ENCODE measurements around the gene PHACTR2. TPM values are rescaled to one million over a fixed set of nuclear protein-coding genes. Genes with fewer than 3 reads are reported as not detected.
"Not testable (repeated sequence)": the region's sequence is repeated elsewhere in the genome, so short reads cannot be mapped to it uniquely, and the experiment has no call there.

PHACTR2 gene
- total RNA-seq, 3 donors from 2014 or later, result 25.7 to 33.4 (median 26.2) TPM

DNA sequence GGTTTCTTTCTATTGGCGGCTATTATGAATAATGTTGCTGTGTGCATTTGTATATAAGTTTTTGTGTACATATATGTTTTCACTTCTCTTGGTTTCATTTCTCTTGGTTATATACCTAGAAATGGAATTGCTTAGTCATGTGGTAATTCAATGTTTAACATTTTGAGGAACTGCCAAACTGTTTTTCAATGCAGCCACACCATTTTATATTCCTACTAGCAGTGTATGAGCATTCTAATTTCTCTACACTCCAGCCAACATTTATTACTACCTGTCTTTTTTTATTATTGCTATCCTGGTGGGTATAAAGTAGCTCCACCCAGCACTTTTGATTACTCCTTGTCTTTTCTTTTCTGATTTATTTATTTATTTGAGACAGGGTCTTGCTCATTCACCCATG is 54.8 kb downstream of the PHACTR2 start:
- peaks cover 3% of the 10 kb centered on the region for H3K36me3 Mint-ChIP-seq (ENCODE audit: insufficient read depth)
- no peak for DNase-seq
- no peak for ATAC-seq
- H3K27me3 Mint-ChIP-seq (ENCODE audit: low read depth), result no peaks in the 10 kb centered on the region
- H3K4me1 Mint-ChIP-seq (ENCODE audit: low read depth), result peaks cover 24% of the 10 kb centered on the region
- no peak overlapping the region for H3K4me3 Mint-ChIP-seq
- H3K9me3 Mint-ChIP-seq, result no peaks in the 10 kb centered on the region

DNA sequence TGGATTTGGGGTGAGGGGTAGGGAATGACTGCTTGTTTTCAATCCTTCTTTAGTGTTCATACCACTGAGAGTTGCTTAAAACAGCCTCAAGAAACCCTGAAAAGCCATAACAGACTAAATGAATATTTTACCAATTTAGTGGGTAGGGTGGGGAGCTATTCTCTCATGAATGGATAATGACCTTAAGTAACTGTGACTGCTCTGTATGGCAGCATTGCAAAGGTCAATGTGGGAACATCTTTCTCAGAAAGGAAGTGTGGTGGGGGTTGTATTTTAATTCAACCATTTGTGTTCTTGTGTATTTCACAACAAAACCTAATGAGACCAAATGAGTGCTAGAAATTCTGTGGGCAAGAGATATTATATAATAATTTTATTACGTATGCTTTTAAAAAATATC is 55.7 kb downstream of the PHACTR2 start:
- Mint-ChIP-seq H3K36me3 (ENCODE audit: insufficient read depth) (peaks cover 3% of the 10 kb centered on the region), H3K4me1 (ENCODE audit: low read depth) (peaks cover 24% of the 10 kb centered on the region), H3K4me3 (no peak overlapping the region), H3K27me3 (ENCODE audit: low read depth) (no peaks in the 10 kb centered on the region), H3K9me3 (no peaks in the 10 kb centered on the region)
- DNase-seq, result no peak
- ATAC-seq, result no peak

DNA sequence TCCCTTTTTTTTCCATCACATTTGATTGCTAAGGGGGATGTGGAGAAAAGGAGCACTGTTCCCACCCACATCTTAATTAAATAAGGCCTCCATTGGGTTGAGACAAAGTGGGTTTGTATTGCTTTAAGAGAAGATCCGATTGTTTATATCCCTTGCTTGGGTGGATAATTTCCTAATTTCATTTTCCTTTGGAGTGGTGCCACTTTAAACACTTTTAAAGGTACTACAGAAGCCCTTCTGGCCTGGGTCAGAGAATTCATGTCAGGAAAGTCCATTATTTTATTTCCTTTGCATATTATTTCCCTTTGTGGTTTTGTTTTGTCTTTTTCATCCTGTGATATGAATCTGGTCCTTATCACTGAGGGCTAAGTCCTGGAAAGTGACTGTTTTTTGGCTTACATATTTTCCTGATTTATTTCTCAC is 56.9 kb downstream of the PHACTR2 start:
- ATAC-seq (no peak), DNase-seq (no peak)
- Mint-ChIP-seq H3K9me3 (no peaks in the 10 kb centered on the region), H3K4me1 (ENCODE audit: low read depth) (peaks cover 32% of the 10 kb centered on the region), H3K27me3 (ENCODE audit: low read depth) (no peaks in the 10 kb centered on the region), H3K4me3 (no peak overlapping the region), H3K36me3 (ENCODE audit: insufficient read depth) (peaks cover 4% of the 10 kb centered on the region)

DNA sequence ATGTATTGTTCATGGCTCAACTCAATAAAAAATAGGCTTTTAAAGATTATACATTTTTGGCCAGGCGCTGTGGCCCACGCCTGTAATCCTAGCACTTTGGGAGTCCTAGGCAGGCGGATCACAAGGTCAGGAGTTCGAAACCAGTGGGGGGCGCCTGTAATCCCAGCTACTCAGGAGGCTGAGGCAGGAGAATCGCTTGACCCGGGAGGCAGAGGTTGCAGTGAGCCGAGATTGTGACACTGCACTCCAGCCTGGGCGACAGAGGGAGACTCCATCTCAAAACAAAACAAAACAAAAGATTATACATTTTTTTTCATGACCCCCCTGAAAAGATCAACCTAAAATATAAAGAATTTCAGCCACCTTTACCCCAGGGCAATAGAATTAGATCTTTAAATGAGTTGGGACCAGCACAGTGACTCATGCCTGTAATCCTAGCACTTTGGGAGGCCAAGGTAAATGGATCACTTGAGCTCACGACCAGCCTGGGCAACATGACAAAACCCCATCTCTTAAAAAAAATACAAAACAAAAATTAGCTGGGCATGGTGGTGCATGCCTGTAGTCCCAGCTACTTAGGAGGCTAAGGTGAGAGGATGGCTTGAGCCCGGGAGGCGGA is 60.4 kb downstream of the PHACTR2 start:
- not testable (repeated sequence) for H3K9me3 Mint-ChIP-seq; ATAC-seq; H3K4me3 Mint-ChIP-seq; DNase-seq; H3K36me3 Mint-ChIP-seq (ENCODE audit: insufficient read depth); H3K27me3 Mint-ChIP-seq (ENCODE audit: low read depth)
- H3K4me1 Mint-ChIP-seq (ENCODE audit: low read depth), result peaks cover 18% of the 10 kb centered on the region

DNA sequence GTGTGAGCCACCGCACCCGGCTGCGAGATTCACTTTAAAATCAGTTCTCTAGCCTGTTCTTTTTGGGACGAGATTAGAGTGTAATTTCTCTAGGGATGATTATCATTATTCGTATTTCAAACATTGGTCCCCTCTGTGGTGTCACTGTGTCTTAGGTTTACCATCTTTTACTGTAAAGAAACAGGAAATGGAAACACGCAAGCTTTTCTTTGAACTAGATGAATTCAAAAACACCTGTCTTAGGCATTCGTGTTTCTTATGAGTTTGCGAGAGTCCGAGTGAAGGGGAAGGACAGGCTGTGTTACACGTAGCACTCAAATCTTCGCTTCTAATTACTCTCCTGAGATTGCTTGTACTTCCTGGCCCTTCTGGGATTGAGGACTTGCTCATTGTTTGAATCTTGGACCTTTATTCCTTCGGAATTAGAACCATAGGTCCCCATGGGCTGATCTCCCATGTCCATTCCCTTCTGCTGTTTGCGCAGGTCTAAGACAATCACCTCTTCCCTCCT is 61.6 kb downstream of the PHACTR2 start:
- no peaks in the 10 kb centered on the region for H3K27me3 Mint-ChIP-seq (ENCODE audit: low read depth)
- no peaks in the 10 kb centered on the region for H3K9me3 Mint-ChIP-seq
- DNase-seq (no peak), ATAC-seq (no peak)
- H3K4me3 Mint-ChIP-seq, result no peak overlapping the region
- H3K4me1 Mint-ChIP-seq (ENCODE audit: low read depth), result peaks cover 13% of the 10 kb centered on the region
- H3K36me3 Mint-ChIP-seq (ENCODE audit: insufficient read depth), result peaks cover 5% of the 10 kb centered on the region

DNA sequence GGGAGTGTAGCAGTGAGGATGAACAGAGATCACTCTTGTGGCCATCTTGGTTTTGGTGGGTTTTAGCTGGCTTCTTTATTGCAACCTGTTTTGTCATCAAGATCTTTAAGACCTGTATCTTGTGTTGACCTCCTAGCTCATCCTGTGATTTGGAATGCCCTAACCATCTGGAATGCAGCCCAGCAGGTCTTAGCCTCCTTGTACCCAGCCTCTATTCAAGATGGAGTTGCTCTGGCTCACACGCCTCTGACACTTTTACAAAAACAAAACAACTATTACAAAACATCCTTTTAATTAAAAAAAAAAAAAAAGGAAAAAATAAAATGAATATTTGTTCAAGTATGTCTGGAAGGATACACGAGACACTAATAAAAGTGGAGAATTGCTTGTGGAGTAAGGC is 62.4 kb downstream of the PHACTR2 start:
- no peak overlapping the region for H3K4me3 Mint-ChIP-seq
- peaks cover 9% of the 10 kb centered on the region for H3K4me1 Mint-ChIP-seq (ENCODE audit: low read depth)
- no peaks in the 10 kb centered on the region for H3K27me3 Mint-ChIP-seq (ENCODE audit: low read depth)
- DNase-seq, result no peak
- no peak for ATAC-seq
- H3K9me3 Mint-ChIP-seq, result no peaks in the 10 kb centered on the region
- peaks cover 5% of the 10 kb centered on the region for H3K36me3 Mint-ChIP-seq (ENCODE audit: insufficient read depth)

DNA sequence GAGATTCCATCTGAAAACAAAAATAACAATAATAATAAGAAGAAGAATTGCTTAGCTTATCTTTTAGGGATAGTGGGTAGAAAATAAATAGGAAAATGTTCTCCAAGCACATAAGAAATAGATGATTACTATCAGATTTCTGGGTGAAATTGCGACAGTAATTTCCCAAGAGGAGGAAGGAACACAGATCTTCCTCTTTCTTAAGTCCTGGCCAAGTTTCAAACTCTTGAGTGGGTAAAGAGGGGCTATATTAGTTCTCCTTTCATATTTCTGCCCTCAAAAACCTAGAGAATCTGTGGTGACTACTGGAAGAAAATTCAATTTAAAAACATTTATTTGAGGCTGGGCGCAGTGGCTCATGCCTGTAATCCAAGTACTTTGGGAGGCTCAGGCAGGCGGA is 63.7 kb downstream of the PHACTR2 start:
- DNase-seq (no peak), ATAC-seq (no peak)
- Mint-ChIP-seq H3K4me3 (no peak overlapping the region), H3K27me3 (ENCODE audit: low read depth) (no peaks in the 10 kb centered on the region), H3K4me1 (ENCODE audit: low read depth) (peaks cover 9% of the 10 kb centered on the region), H3K9me3 (no peaks in the 10 kb centered on the region), H3K36me3 (ENCODE audit: insufficient read depth) (peaks cover 5% of the 10 kb centered on the region)

DNA sequence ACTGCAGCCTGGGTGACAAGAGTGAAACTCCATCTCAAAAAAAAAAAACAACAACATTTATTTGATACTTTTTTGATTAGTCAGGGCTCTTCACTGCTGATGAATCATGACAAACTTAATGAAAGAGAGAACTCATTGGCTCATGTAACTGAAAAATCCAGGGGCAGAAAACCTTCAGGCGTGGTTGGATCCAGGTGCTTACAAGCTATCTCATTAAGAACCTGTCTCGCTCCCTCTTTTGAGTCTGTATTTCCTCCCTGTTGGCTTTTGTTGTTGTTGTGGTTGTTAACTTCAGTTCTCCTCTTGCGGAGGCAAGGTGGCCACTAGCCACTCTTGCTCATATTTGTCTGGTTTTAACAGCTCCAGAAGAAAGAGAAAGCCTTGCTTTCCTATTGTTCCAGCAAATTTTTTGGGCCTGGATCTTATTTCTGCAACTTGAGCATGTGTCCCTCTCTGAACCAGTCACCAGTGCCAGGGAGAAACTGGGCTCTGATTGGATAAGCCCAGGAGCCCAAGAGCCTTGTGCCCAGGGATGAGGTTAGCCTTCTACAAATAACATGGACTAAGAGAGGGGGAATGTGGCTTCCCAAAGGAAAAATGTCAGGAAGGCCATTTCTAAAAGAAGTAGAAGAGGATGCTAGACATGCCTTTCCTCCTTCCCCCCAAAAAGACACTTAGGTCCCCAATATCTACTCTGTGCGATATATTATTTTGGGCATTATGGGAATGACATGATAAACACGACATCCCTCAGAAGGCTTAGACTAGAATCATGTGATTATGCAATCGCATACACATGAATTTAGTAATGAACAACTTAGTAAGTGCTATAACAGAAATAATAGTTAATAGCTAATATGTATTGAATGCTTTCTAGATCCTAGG is 64.5 kb downstream of the PHACTR2 start:
- H3K36me3 Mint-ChIP-seq (ENCODE audit: insufficient read depth), result peaks cover 5% of the 10 kb centered on the region
- no peaks in the 10 kb centered on the region for H3K27me3 Mint-ChIP-seq (ENCODE audit: low read depth)
- ATAC-seq, result no peak
- no peaks in the 10 kb centered on the region for H3K9me3 Mint-ChIP-seq
- no peak for DNase-seq
- H3K4me1 Mint-ChIP-seq (ENCODE audit: low read depth), result peaks cover 9% of the 10 kb centered on the region
- H3K4me3 Mint-ChIP-seq, result no peak overlapping the region

DNA sequence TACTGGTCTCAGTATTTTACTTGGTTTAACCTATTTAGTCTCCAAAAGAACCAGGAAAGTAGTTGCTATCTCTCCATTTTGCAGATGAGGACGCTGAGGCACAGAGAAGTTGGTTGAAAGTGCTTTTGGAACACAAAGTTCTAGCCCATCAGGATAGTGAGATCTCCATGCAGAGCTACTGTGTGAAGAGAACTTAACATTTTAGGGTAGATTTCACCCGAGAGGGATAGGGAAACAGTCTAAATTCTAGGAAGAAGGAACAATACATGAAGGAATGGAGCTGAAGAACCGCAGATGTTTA is 65.1 kb downstream of the PHACTR2 start:
- no peak for ATAC-seq
- H3K36me3 Mint-ChIP-seq (ENCODE audit: insufficient read depth), result peaks cover 8% of the 10 kb centered on the region
- peaks cover 9% of the 10 kb centered on the region for H3K4me1 Mint-ChIP-seq (ENCODE audit: low read depth)
- H3K4me3 Mint-ChIP-seq, result no peak overlapping the region
- DNase-seq, result no peak
- H3K27me3 Mint-ChIP-seq (ENCODE audit: low read depth), result no peaks in the 10 kb centered on the region
- H3K9me3 Mint-ChIP-seq, result no peaks in the 10 kb centered on the region

DNA sequence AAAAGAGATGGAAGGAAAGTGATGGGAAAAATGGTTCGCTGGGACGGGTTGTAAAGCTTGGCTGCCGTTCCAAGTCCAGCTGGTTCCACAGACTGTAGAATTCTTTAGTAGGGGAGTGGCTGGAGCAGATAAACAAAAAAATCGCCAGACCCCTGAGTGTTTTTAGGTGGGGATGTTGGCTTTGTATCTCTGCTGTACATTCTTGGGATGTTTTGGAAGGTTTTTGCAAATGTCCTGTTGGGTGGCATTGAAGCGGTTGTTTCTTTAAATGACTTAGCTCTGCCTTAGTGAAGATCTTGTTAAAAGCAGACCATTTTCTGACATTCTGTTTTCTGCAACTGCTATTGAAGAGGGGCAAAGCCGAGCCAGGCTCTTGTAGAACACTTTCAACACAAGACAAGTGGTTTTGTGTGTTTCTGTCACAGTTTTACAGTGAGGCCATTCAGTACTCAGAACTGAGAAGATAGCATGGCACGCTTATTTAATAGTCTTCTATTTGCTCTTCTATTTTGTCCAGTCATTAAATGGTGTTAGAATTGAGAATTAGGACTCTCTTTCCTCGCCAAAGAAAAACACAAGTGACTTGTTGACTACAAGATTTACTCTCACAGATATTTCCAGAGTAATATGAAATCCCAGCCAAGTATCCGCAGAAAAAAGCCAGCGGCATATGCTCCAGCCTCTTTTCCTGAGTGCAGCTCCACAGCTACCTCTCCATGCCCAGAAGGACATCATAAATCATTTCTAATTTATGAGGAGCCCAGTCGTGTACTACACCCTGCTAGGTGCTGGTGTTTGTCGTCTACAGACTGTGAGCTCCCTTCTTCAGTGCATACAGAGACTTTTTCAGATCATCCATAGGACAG is 65.8 kb downstream of the PHACTR2 start:
- Mint-ChIP-seq H3K4me3 (no peak overlapping the region), H3K36me3 (ENCODE audit: insufficient read depth) (peaks cover 8% of the 10 kb centered on the region)
- ATAC-seq, result no peak

DNA sequence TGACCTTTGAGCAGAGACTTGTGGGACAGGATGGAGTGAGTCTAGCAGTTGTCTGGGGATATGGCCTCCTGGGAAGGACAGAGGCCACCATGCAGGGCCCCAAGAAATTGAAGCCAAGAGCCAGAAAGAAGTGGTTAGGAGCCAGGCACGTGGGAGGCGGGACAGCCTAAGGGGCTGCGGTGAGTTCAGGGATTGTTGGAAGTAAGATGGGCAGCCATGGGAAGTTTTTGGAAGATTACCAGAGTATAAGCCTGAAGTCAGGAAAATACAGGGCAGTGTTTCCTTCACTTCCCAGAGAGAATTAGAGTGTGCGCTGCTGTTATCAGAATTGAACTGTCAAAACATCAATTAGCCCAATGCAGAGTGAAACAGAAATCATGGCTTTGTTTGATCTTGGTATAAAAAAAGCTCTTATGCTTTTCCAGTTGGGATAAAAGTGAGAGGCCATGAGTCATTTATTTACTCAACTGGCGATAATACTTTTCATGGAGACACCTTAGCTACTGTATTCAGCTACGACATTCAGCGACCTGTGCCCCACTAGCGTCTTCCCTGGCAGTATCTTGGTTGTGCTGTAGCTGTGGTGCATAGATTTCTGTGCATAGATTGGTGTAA is 66.9 kb downstream of the PHACTR2 start:
- peaks cover 6% of the 10 kb centered on the region for H3K36me3 Mint-ChIP-seq (ENCODE audit: insufficient read depth)
- ATAC-seq (no peak), DNase-seq (no peak)
- H3K9me3 Mint-ChIP-seq, result no peaks in the 10 kb centered on the region
- H3K4me1 Mint-ChIP-seq (ENCODE audit: low read depth), result peaks cover 1% of the 10 kb centered on the region
- H3K4me3 Mint-ChIP-seq, result no peak overlapping the region
- H3K27me3 Mint-ChIP-seq (ENCODE audit: low read depth), result no peaks in the 10 kb centered on the region

More for the DNA sequence above, 65.8 kb downstream of the PHACTR2 start:
- Mint-ChIP-seq H3K27me3 (ENCODE audit: low read depth) (no peaks in the 10 kb centered on the region), H3K9me3 (no peaks in the 10 kb centered on the region), H3K4me1 (ENCODE audit: low read depth) (peaks cover 9% of the 10 kb centered on the region)
- DNase-seq, result no peak

DNA sequence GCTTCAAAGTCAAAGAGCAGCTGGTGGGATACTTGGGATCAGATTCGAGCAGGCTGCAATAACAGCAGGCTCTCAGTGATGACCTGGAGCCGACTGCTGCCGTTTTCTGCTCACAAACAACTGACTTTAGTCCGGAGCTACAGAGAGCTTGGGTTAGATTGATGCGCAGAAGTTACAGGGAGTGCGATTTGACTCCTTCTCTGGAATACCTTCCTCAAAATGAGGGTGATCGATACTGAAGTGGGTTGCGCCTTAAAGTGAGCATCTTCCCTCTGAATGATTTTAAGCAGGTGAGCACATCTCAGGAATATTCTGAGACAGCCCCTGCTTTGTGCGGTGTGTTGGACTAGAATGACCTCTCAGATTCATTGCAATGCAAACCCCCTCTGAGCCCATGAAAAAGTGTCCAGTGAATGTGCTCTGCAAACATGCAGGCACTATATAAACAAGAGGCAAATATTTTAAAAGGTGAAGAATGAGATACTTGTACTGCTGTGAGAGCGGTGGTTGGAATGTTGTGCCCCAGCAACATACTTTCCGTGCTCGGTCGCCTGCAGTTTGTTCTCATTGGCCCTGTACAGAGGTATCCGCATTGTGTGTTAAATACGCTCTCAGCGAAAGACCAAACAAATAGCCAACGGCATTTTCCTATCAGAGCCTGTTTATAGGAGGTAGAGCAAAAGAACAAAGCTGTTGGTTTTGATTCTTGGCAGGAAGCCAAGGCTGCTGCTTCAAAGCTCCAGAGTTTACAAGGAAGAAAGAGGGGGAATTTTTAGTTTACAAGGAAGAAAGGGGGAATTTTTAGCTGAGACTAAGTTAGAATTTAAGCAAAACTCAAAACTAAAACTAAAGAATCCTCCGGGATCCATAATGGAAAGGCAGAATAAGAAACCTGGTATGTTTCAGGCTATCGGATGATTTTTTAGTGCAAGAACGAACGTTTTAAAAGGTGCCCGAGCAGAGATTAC is 67.7 kb downstream of the PHACTR2 start:
- no peak for ATAC-seq
- DNase-seq, result no peak

More for the DNA sequence above, 67.7 kb downstream of the PHACTR2 start:
- Mint-ChIP-seq H3K4me1 (ENCODE audit: low read depth) (no peaks in the 10 kb centered on the region), H3K36me3 (ENCODE audit: insufficient read depth) (peaks cover 6% of the 10 kb centered on the region), H3K27me3 (ENCODE audit: low read depth) (no peaks in the 10 kb centered on the region), H3K4me3 (no peak overlapping the region), H3K9me3 (no peaks in the 10 kb centered on the region)
